Endothelial cell of umbilical vein (primary cell): ENCODE measurements around the gene PRDM16. TPM values are rescaled to one million over a fixed set of nuclear protein-coding genes. Genes with fewer than 3 reads are reported as not detected.

Experiments used
- BruUV-seq: library from RNA; stranded (reverse); fragments of 400-500 nt; replicated peaks from 2 replicates; lab custom pipeline; 2021; lab: Mats Ljungman, UMichigan
- CTCF ChIA-PET: fragments of 300-600, 350-600 bp; sonication (Branson Sonifier 250); formaldehyde crosslinking; loops from one replicate; lab custom pipeline; 2021; ENCODE audit warnings: antibody characterized with exemption, inconsistent platforms; lab: Charles Lee
- POLR2A ChIA-PET: fragments of 300-600, 350-600 bp; sonication (Branson Sonifier 250); formaldehyde crosslinking; loops from one replicate; lab custom pipeline; 2021; ENCODE audit warnings: antibody characterized with exemption, inconsistent platforms; lab: Charles Lee
- DNase-seq: peaks from one replicate; pipeline ENCODE4 v3.0.0-alpha.2; 2011; ENCODE audit warnings: low read depth, low spot score
- FAIRE-seq: peaks from 2 replicates; lab custom pipeline; 2011; peaks lifted over from hg19 to GRCh38; lab: Jason Lieb, UNC
- H2AFZ ChIP-seq: 2 replicates; pipeline ENCODE4 v1.6.0; 2012; ENCODE audit warnings: low read depth, low read length, control low read depth, inconsistent platforms
- H3K27ac ChIP-seq: 2 replicates; pipeline ENCODE4 v1.5.1; 2011; ENCODE audit warnings: low read depth, mild to moderate bottlenecking, control low read depth, low read length, moderate library complexity; ENCODE audit not compliant: insufficient read depth
- H3K27me3 ChIP-seq, 2 experiments: 2 replicates each; pipeline versions ENCODE4 v1.6.0 to v1.6.1; 2011; ENCODE audit warnings: low read length in 2 of 2, mixed read lengths in 1 of 2; ENCODE audit not compliant: control insufficient read depth in 2 of 2, insufficient read depth in 2 of 2
- H3K36me3 ChIP-seq, 2 experiments: 2 replicates in 1 of 2; 3 replicates in 1 of 2; pipeline ENCODE4 v1.5.1; 2011; ENCODE audit warnings: low read length in 2 of 2, mild to moderate bottlenecking in 1 of 2, moderate library complexity in 1 of 2; ENCODE audit not compliant: control insufficient read depth in 2 of 2, insufficient read depth in 2 of 2; ENCODE audit errors: extremely low read depth in 1 of 2
- H3K4me1 ChIP-seq: 3 replicates; pipeline ENCODE4 v1.5.1; 2011; ENCODE audit warnings: mild to moderate bottlenecking, low read length; ENCODE audit not compliant: control insufficient read depth, insufficient read depth; ENCODE audit errors: extremely low read depth
- H3K4me2 ChIP-seq: 2 replicates; pipeline ENCODE4 v1.6.1; 2011; ENCODE audit warnings: low read length, control low read depth, mixed read lengths; ENCODE audit not compliant: insufficient read depth
- H3K4me3 ChIP-seq, 3 experiments: fragments of 200-600 bp in 1 of 3; sonication (generic), shearing (Covaris generic) in 1 of 3; replicated peaks in 1 of 3; 2 replicates each; pipeline ENCODE4 v1.5.1; 2011 to 2016; ENCODE audit warnings: control low read depth in 3 of 3, low read length in 3 of 3, mild to moderate bottlenecking in 2 of 3, inconsistent platforms in 1 of 3, low read depth in 1 of 3, moderate library complexity in 1 of 3; ENCODE audit not compliant: insufficient read depth in 1 of 3
- H3K79me2 ChIP-seq: 2 replicates; pipeline ENCODE4 v1.6.0; 2012; ENCODE audit warnings: low read length, inconsistent platforms; ENCODE audit not compliant: control insufficient read depth, insufficient read depth
- H3K9ac ChIP-seq: replicated peaks from 2 replicates; pipeline ENCODE3; 2011; ENCODE audit warnings: low read length, control low read depth; ENCODE audit not compliant: insufficient read depth; ENCODE audit errors: extremely low read depth
- H3K9me1 ChIP-seq: replicated peaks from 3 replicates; pipeline ENCODE4 v1.6.0; 2011; ENCODE audit warnings: mild to moderate bottlenecking, low read length; ENCODE audit not compliant: control insufficient read depth, insufficient read depth; ENCODE audit errors: extremely low read depth
- H3K9me3 ChIP-seq: replicated peaks from 2 replicates; pipeline ENCODE4 v1.5.1; 2012; ENCODE audit warnings: low read length, inconsistent platforms; ENCODE audit not compliant: control insufficient read depth, insufficient read depth
- H4K20me1 ChIP-seq: replicated peaks from 2 replicates; pipeline ENCODE3; 2011; ENCODE audit warnings: mild to moderate bottlenecking, low read length; ENCODE audit not compliant: control insufficient read depth, insufficient read depth; ENCODE audit errors: extremely low read depth
- CTCF ChIP-seq, 2 donors: IDR thresholded peaks; 1 replicate in 1 of 2; 2 replicates in 1 of 2; pipeline ENCODE4 v1.5.1; 2011; ENCODE audit warnings: low read length in 2 of 2, mild to moderate bottlenecking in 2 of 2, moderate library complexity in 2 of 2, control low read depth in 1 of 2, inconsistent platforms in 1 of 2, low read depth in 1 of 2; ENCODE audit not compliant: insufficient read depth in 1 of 2; ENCODE audit errors: extremely low read depth in 1 of 2
- EZH2 ChIP-seq: IDR thresholded peaks from 2 replicates; pipeline ENCODE4 v1.6.1; 2012; ENCODE audit warnings: borderline replicate concordance, low read depth, mild to moderate bottlenecking, moderate library complexity, low read length, inconsistent platforms; ENCODE audit not compliant: severe bottlenecking
- FOS ChIP-seq: IDR thresholded peaks from 2 replicates; pipeline ENCODE4 v1.6.1; 2011; ENCODE audit warnings: mild to moderate bottlenecking, low read length, moderate library complexity, borderline replicate concordance; ENCODE audit not compliant: insufficient read depth
- GATA2 ChIP-seq: IDR thresholded peaks from 2 replicates; pipeline ENCODE4 v1.7.0; 2011; ENCODE audit warnings: low read depth, mild to moderate bottlenecking, moderate library complexity, mixed read lengths, low read length; ENCODE audit not compliant: insufficient read length, insufficient read depth
- JUN ChIP-seq: IDR thresholded peaks from 2 replicates; pipeline ENCODE4 v1.6.1; 2011; ENCODE audit warnings: borderline replicate concordance, low read depth; ENCODE audit not compliant: insufficient read length, insufficient read depth
- MYC ChIP-seq: IDR thresholded peaks from one replicate; pipeline ENCODE4 v1.6.1; 2011; ENCODE audit warnings: mild to moderate bottlenecking, low read depth, low read length
- POLR2A ChIP-seq: IDR thresholded peaks from 2 replicates; pipeline ENCODE4 v1.6.1; 2012; ENCODE audit warnings: low read depth, mild to moderate bottlenecking, control low read depth, low read length
- POLR2AphosphoS5 ChIP-seq: IDR thresholded peaks from 2 replicates; pipeline ENCODE4 v1.6.1; 2012; ENCODE audit warnings: low read depth, mild to moderate bottlenecking, control low read depth, low read length, moderate library complexity; ENCODE audit not compliant: insufficient read depth
- dilution Hi-C: fragments of 300-500 bp; cut with MboI; formaldehyde crosslinking; loops from one replicate; pipeline ENCODE4 v1.15.0; 2019; ENCODE audit warnings: low sequenced_read_pairs; ENCODE audit not compliant: extremely low pct_ligation_motif_present
- intact Hi-C: fragments of 100-400 bp; cut with micrococcal nuclease; formaldehyde crosslinking; loops from one replicate; pipeline ENCODE4 v1.10.0; 2022
- polyA plus RNA-seq, 4 experiments: library from polyadenylated mRNA; depleted of rRNA in 3 of 4; stranded (reverse) in 3 of 4; unstranded in 1 of 4; fragments of >200 nt; gene quantifications; 2 replicates each; pipeline versions ENCODE4 v1.2.1 to v1.2.3, GENCODE V29; 2011 to 2012; ENCODE audit warnings: missing spikeins in 1 of 4
- total RNA-seq: library from RNA; stranded (reverse); gene quantifications from 2 replicates; pipeline ENCODE4 v1.2.3, GENCODE V29; 2021
- TF ChIP-seq, protein P1 (sequence below): IDR thresholded peaks from 2 replicates; pipeline ENCODE4 v1.6.1; 2011; ENCODE audit not compliant: insufficient read depth, insufficient read length

Gene PRDM16
- total and polyA plus RNA-seq, 2 donors (not counting 3 experiments of a cell fraction or from before 2014, with no cell fraction given), result not detected

DNA sequence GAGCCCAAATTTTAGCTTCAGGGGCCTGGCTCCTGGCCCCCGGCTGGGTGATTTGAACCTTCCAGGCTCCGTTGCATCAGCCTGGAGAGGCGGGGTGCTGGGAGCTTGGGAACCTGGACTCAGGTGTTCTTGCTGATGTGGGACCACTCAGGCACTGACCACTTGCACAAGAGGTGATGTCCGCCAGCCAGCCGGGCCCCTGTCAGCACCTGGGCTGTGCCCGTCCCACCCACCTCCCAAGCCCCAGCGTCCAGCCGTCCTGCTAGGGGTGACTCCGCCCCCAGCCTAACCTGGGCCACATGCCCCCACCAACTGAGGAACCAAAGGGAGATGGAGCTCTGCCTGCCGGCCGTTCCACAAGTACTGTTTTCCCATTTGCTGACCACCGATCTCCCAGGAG is 338.0 kb downstream of the PRDM16 start:
- FAIRE-seq, result no peak
- Histone ChIP-seq H3K9me3 (no peaks in the 10 kb centered on the region), H3K9me1 (no peaks in the 10 kb centered on the region), H4K20me1 (no peaks in the 10 kb centered on the region), H3K27ac (no peak overlapping the region), H3K4me3 (no peak overlapping the region), H2AFZ (no peak overlapping the region), H3K36me3 (no peaks in the 10 kb centered on the region), H3K79me2 (no peaks in the 10 kb centered on the region), H3K4me2 (no peak overlapping the region), H3K4me1 (no peaks in the 10 kb centered on the region), H3K27me3 (no peaks in the 10 kb centered on the region), H3K9ac (no peak overlapping the region)
- POLR2A ChIA-PET, result no interaction called here
- BruUV-seq, result no TSS peak
- CTCF ChIA-PET, result no interaction called here
- no peak for DNase-seq
- intact Hi-C loops (no loop called here), dilution Hi-C loops (no loop called here)
- TF ChIP-seq MYC, result no peak
- TF ChIP-seq, protein P1, sequence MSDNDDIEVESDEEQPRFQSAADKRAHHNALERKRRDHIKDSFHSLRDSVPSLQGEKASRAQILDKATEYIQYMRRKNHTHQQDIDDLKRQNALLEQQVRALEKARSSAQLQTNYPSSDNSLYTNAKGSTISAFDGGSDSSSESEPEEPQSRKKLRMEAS, result no peak
- TF ChIP-seq GATA2, result no peak
- TF ChIP-seq JUN, result no peak
- no peak for TF ChIP-seq FOS

DNA sequence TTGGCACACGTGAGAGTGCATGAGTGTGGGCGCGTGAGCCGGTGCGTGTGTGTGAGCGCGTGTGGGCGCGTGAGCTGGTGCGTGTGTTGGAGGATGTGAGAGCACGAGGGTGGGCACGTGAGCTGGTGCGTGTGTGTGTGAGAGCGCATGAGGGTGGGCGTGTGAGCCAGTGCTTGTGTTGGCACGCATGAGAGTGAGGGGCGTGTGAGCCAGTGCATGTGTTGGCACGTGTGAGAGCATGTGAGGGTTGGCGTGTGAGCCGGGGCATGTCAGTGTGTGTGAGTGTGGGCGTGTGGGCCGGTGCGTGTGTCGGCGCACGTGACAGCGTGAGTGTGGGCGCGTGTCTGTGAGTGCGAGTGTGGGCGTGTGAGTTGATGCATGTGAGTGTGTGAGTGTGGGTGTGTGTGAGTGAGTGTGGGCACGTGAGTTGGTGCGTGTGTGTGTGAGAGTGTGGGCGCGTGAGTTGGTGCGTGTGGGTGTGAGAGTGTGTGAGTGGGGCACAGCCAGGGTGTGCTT is 339.8 kb downstream of the PRDM16 start:
- H3K9ac ChIP-seq, result no peak overlapping the region
- H3K9me3 ChIP-seq, result no peaks in the 10 kb centered on the region
- no peaks in the 10 kb centered on the region for H3K79me2 ChIP-seq
- FAIRE-seq (no peak), DNase-seq (no peak)
- ChIA-PET CTCF (no interaction called here), POLR2A (no interaction called here)
- no peaks in the 10 kb centered on the region for H3K36me3 ChIP-seq
- no peaks in the 10 kb centered on the region for H3K9me1 ChIP-seq
- dilution Hi-C loops, result no loop called here
- no peak overlapping the region for H3K4me3 ChIP-seq
- intact Hi-C loops, result no loop called here
- no peaks in the 10 kb centered on the region for H4K20me1 ChIP-seq
- no peak overlapping the region for H3K4me2 ChIP-seq
- no peaks in the 10 kb centered on the region for H3K4me1 ChIP-seq
- no TSS peak for BruUV-seq
- TF ChIP-seq POLR2AphosphoS5 (no peak), FOS (no peak), CTCF (IDR thresholded peaks at IDR 0.05; ENCODE audit: extremely low read depth in 1 of 2, insufficient read depth in 1 of 2, low read depth in 1 of 2, low read length in 2 of 2) (no peak), EZH2 (no peak), JUN (no peak), MYC (no peak), POLR2A (no peak), GATA2 (no peak)
- TF ChIP-seq, protein P1, result no peak
- H3K27ac ChIP-seq, result no peak overlapping the region
- no peaks in the 10 kb centered on the region for H3K27me3 ChIP-seq
- H2AFZ ChIP-seq, result no peak overlapping the region
